ENCODE results near the gene TRPM2. TPM values are rescaled to one million over a fixed set of nuclear protein-coding genes. Genes with fewer than 3 reads are reported as not detected.
"Not testable (repeated sequence)": the region's sequence is repeated elsewhere in the genome, so short reads cannot be mapped to it uniquely, and the experiment has no call there.

The TRPM2 gene
- total and polyA plus RNA-seq, 3 experiments from 2014 or later, result 1.9 to 2.6 (median 2.4) TPM

GRCh38 chr21:44334329-44335030 lies 18.9 kb upstream of the TRPM2 start:
- Histone ChIP-seq H3K27me3 (ENCODE audit: insufficient read depth, low read length, poor library complexity, severe bottlenecking) (no peaks in the 10 kb centered on the region), H3K27ac (ENCODE audit: low read depth, low read length) (no peak overlapping the region), H3K4me3 (ENCODE audit: low read length) (no peak overlapping the region), H3K9me3 (ENCODE audit: low read length) (no peaks in the 10 kb centered on the region), H3K4me1 (ENCODE audit: insufficient read depth, low read length) (peaks cover 8% of the 10 kb centered on the region), H3K36me3 (ENCODE audit: insufficient read depth, low read length) (peaks cover 7% of the 10 kb centered on the region)
- peaks cover 4 to 11% (median 11%) of the 10 kb centered on the region in 3 donors for H3K4me1 Mint-ChIP-seq
- H3K9me3 Mint-ChIP-seq, result no peaks in the 10 kb centered on the region
- H3K27ac Mint-ChIP-seq, result peak overlapping the region in 2 of 8 donors; percentile 36 to 52
- H3K27me3 Mint-ChIP-seq, result no peaks in the 10 kb centered on the region
- H3K36me3 Mint-ChIP-seq, result peaks cover 0 to 40% (median 0%) of the 10 kb centered on the region in 3 donors
- ChIA-PET POLR2A (interaction anchor here (1.1 kb wide), 1 partner anchor 14 kb away, joined by 4 read pairs; no protein-coding TSS in a partner anchor), CTCF (no interaction called here)
- H3K4me3 Mint-ChIP-seq, result no peak overlapping the region
- DNase-seq, result no peak

GRCh38 chr21:44335266-44336059 lies 18.0 kb upstream of the TRPM2 start:
- Histone ChIP-seq H3K27ac (ENCODE audit: low read depth, low read length) (no peak overlapping the region), H3K27me3 (ENCODE audit: insufficient read depth, low read length, poor library complexity, severe bottlenecking) (no peaks in the 10 kb centered on the region), H3K4me1 (ENCODE audit: insufficient read depth, low read length) (peaks cover 18% of the 10 kb centered on the region), H3K9me3 (ENCODE audit: low read length) (no peaks in the 10 kb centered on the region), H3K36me3 (ENCODE audit: insufficient read depth, low read length) (peaks cover 7% of the 10 kb centered on the region), H3K4me3 (ENCODE audit: low read length) (no peak overlapping the region)
- ChIA-PET CTCF (no interaction called here), POLR2A (interaction anchor here (1.1 kb wide), 1 partner anchor 15 kb away, joined by 4 read pairs; no protein-coding TSS in a partner anchor)
- Mint-ChIP-seq H3K4me3 (no peak overlapping the region), H3K27ac (peak overlapping the region in 1 of 8 donors; percentile 52), H3K36me3 (peaks cover 0 to 41% (median 0%) of the 10 kb centered on the region in 3 donors), H3K4me1 (peaks cover 13 to 21% (median 20%) of the 10 kb centered on the region in 3 donors), H3K27me3 (no peaks in the 10 kb centered on the region), H3K9me3 (no peaks in the 10 kb centered on the region)
- no peak for DNase-seq

GRCh38 chr21:44337449-44337848 lies 16.0 kb upstream of the TRPM2 start:
- H3K4me1 Mint-ChIP-seq, result peaks cover 17 to 24% (median 22%) of the 10 kb centered on the region in 3 donors
- H3K4me1 ChIP-seq (ENCODE audit: insufficient read depth, low read length), result peaks cover 18% of the 10 kb centered on the region
- CTCF ChIA-PET, result no interaction called here
- H3K9me3 Mint-ChIP-seq, result no peaks in the 10 kb centered on the region
- DNase-seq, result no peak
- H3K4me3 ChIP-seq (ENCODE audit: low read length), result no peak overlapping the region
- H3K27me3 Mint-ChIP-seq, result no peaks in the 10 kb centered on the region
- H3K36me3 Mint-ChIP-seq, result peaks cover 0 to 34% (median 0%) of the 10 kb centered on the region in 3 donors
- H3K27ac ChIP-seq (ENCODE audit: low read depth, low read length), result no peak overlapping the region
- H3K9me3 ChIP-seq (ENCODE audit: low read length), result no peaks in the 10 kb centered on the region
- H3K27me3 ChIP-seq (ENCODE audit: insufficient read depth, low read length, poor library complexity, severe bottlenecking), result no peaks in the 10 kb centered on the region
- POLR2A ChIA-PET, result no interaction called here
- H3K27ac Mint-ChIP-seq, result peak overlapping the region; percentile 38 to 98 (median 87)
- peaks cover 7% of the 10 kb centered on the region for H3K36me3 ChIP-seq (ENCODE audit: insufficient read depth, low read length)
- peak overlapping the region; percentile 12 to 91 (median 74) for H3K4me3 Mint-ChIP-seq

- H3K27me3 ChIP-seq (ENCODE audit: insufficient read depth, low read length, poor library complexity, severe bottlenecking), result no peaks in the 10 kb centered on the region
- CTCF ChIA-PET, result no interaction called here
- Mint-ChIP-seq H3K27me3 (no peaks in the 10 kb centered on the region), H3K4me1 (peaks cover 17 to 24% (median 22%) of the 10 kb centered on the region in 3 donors), H3K27ac (peak overlapping the region; percentile 61 to 98 (median 87)), H3K4me3 (peak overlapping the region; percentile 49 to 91 (median 75)), H3K36me3 (peaks cover 0 to 28% (median 0%) of the 10 kb centered on the region in 3 donors), H3K9me3 (no peaks in the 10 kb centered on the region)
- POLR2A ChIA-PET, result interaction anchor here (0.8 kb wide), 1 partner anchor 15 kb away, joined by 4 read pairs; the partner anchor contains the start of gene TRPM2
- H3K4me1 ChIP-seq (ENCODE audit: insufficient read depth, low read length), result peaks cover 18% of the 10 kb centered on the region
- peak; percentile 33 to 67 (median 46) for DNase-seq
- peaks cover 7% of the 10 kb centered on the region for H3K36me3 ChIP-seq (ENCODE audit: insufficient read depth, low read length)
- H3K9me3 ChIP-seq (ENCODE audit: low read length), result no peaks in the 10 kb centered on the region
- H3K27ac ChIP-seq (ENCODE audit: low read depth, low read length), result peak overlapping the region; percentile 43
- peak overlapping the region; percentile 43 for H3K4me3 ChIP-seq (ENCODE audit: low read length)
These were observed 15.2 kb upstream of the TRPM2 start for GRCh38 chr21:44337941-44338895.

- Mint-ChIP-seq H3K9me3 (no peaks in the 10 kb centered on the region), H3K4me3 (peak within 1 kb of the TSS; percentile 86 to 93 (median 90)), H3K27ac (peak within 1 kb of the TSS; percentile 94 to 99 (median 98)), H3K36me3 (peaks cover 0 to 28% (median 0%) of the 10 kb centered on the region in 3 donors), H3K4me1 (peaks cover 17 to 29% (median 26%) of the 10 kb centered on the region in 3 donors), H3K27me3 (no peaks in the 10 kb centered on the region)
- Histone ChIP-seq H3K36me3 (ENCODE audit: insufficient read depth, low read length) (peaks cover 7% of the 10 kb centered on the region), H3K4me3 (ENCODE audit: low read length) (peak within 1 kb of the TSS; percentile 97), H3K9me3 (ENCODE audit: low read length) (no peaks in the 10 kb centered on the region), H3K27me3 (ENCODE audit: insufficient read depth, low read length, poor library complexity, severe bottlenecking) (no peaks in the 10 kb centered on the region), H3K27ac (ENCODE audit: low read depth, low read length) (peak within 1 kb of the TSS; percentile 97), H3K4me1 (ENCODE audit: insufficient read depth, low read length) (peaks cover 18% of the 10 kb centered on the region)
- DNase-seq, result peak; percentile 92 to 97 (median 96)
- POLR2A ChIA-PET, result interaction anchor here (0.8 kb wide), 1 partner anchor 14 kb away, joined by 4 read pairs; the partner anchor contains the start of gene TRPM2
- CTCF ChIA-PET, result no interaction called here
These were observed 14.2 kb upstream of the TRPM2 start, which contains the start of gene CFAP410 for GRCh38 chr21:44338971-44339910. Gene CFAP410, minus strand, starts transcription at chr21:44339390. Its CDS starts 196 bp downstream, at chr21:44339194.

GRCh38 chr21:44341726-44342458 lies 11.5 kb upstream of the TRPM2 start:
- CTCF ChIA-PET, result interaction anchor here (0.9 kb wide), 1 partner anchor 11 kb away, joined by 3 read pairs; the partner anchor contains the start of gene TRPM2
- peaks cover 0 to 12% (median 0%) of the 10 kb centered on the region in 3 donors for H3K36me3 Mint-ChIP-seq
- H3K4me3 ChIP-seq (ENCODE audit: low read length); POLR2A ChIA-PET; H3K27ac ChIP-seq (ENCODE audit: low read depth, low read length); DNase-seq; H3K9me3 ChIP-seq (ENCODE audit: low read length); H3K27me3 Mint-ChIP-seq; H3K9me3 Mint-ChIP-seq; H3K36me3 ChIP-seq (ENCODE audit: insufficient read depth, low read length); H3K27me3 ChIP-seq (ENCODE audit: insufficient read depth, low read length, poor library complexity, severe bottlenecking): not testable (repeated sequence)
- H3K4me1 Mint-ChIP-seq, result peaks cover 16 to 29% (median 26%) of the 10 kb centered on the region in 3 donors
- H3K27ac Mint-ChIP-seq, result peak overlapping the region in 3 of 8 donors; percentile 17 to 95 (median 55)
- peaks cover 18% of the 10 kb centered on the region for H3K4me1 ChIP-seq (ENCODE audit: insufficient read depth, low read length)
- H3K4me3 Mint-ChIP-seq, result peak overlapping the region in 1 of 7 donors; percentile 50

All from CD8-positive, alpha-beta memory T cell (primary cell).